HUES6 (cell line): Measurements from ENCODE around the gene CSDE1.

Experiments
- H3K27ac ChIP-seq: 2 replicates; pipeline ENCODE4 v1.7.0; 2013; ENCODE audit warnings: low read depth, mild to moderate bottlenecking, low read length, inconsistent platforms
- H3K27me3 ChIP-seq: 2 replicates; pipeline ENCODE4 v1.6.1; 2013; ENCODE audit warnings: low read length; ENCODE audit not compliant: control insufficient read depth, insufficient read depth
- H3K36me3 ChIP-seq: 2 replicates; pipeline ENCODE4 v1.6.1; 2013; ENCODE audit warnings: low read length; ENCODE audit not compliant: control insufficient read depth, insufficient read depth
- H3K4me1 ChIP-seq: 2 replicates; pipeline ENCODE4 v1.6.1; 2013; ENCODE audit warnings: low read length; ENCODE audit not compliant: control insufficient read depth, insufficient read depth
- H3K4me3 ChIP-seq: 2 replicates; pipeline ENCODE4 v1.5.1; 2013; ENCODE audit warnings: low read depth, low read length
- H3K9ac ChIP-seq: one replicate; pipeline ENCODE4 v1.6.1; 2013; ENCODE audit warnings: mild to moderate bottlenecking, low read length
- H3K9me3 ChIP-seq: 2 replicates; pipeline ENCODE4 v1.6.1; 2013; ENCODE audit warnings: low read depth, low read length; ENCODE audit not compliant: control insufficient read depth, insufficient read depth

CSDE1 gene

DNA sequence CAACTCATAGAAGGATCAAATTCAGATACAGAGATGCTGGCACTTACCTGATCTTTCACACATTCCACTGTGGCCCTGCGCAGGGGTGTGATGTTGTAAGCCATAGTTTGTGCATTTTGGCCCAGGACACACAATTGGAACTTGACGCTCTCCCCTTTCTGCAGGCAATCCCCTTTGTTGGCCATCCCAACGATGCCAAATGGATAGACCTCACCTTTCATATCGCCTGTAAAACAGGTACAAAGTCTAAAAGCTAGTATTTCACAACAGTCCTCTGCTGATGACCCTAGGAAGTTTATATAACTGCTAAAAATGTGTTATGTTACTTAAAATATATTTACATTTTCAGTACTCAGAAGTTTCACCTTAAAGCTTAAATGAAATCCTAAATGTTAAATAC is 37.3 kb downstream of the CSDE1 start:
- H3K9ac ChIP-seq: no peak overlapping the region
- peaks cover 87% of the 10 kb centered on the region for H3K36me3 ChIP-seq

DNA sequence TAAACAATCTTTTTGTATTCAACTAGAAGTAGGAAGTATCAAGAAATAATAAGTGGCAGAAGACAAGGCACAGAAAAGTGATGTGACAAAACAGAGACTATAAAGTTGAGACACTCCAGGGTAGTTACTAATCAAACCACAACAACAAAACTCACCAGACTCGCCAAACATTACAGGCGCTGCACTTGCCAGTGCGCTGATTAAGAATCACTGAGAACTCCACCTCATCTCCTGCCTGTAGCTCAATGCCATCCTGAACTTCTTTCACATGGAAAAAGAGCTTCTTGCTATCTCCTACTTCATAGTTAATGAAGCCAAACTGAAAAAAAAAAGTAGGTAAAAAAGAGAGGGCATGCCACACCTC is 38.4 kb downstream of the CSDE1 start:
- H3K36me3 ChIP-seq: peaks cover 78% of the 10 kb centered on the region
- H3K27me3 ChIP-seq: no peaks in the 10 kb centered on the region
- H3K27ac ChIP-seq: no peak overlapping the region
- H3K9me3 ChIP-seq: no peaks in the 10 kb centered on the region
- H3K4me1 ChIP-seq: peaks cover 9% of the 10 kb centered on the region; the same call in 1 of the 2 replicates
- H3K4me3 ChIP-seq: no peak overlapping the region
- no peak overlapping the region for H3K9ac ChIP-seq

More for the DNA sequence above, 37.3 kb downstream of the CSDE1 start:
- Histone ChIP-seq H3K9me3 (no peaks in the 10 kb centered on the region), H3K27me3 (no peaks in the 10 kb centered on the region), H3K27ac (no peak overlapping the region), H3K4me1 (peaks cover 6% of the 10 kb centered on the region; the same call in 1 of the 2 replicates), H3K4me3 (no peak overlapping the region)

DNA sequence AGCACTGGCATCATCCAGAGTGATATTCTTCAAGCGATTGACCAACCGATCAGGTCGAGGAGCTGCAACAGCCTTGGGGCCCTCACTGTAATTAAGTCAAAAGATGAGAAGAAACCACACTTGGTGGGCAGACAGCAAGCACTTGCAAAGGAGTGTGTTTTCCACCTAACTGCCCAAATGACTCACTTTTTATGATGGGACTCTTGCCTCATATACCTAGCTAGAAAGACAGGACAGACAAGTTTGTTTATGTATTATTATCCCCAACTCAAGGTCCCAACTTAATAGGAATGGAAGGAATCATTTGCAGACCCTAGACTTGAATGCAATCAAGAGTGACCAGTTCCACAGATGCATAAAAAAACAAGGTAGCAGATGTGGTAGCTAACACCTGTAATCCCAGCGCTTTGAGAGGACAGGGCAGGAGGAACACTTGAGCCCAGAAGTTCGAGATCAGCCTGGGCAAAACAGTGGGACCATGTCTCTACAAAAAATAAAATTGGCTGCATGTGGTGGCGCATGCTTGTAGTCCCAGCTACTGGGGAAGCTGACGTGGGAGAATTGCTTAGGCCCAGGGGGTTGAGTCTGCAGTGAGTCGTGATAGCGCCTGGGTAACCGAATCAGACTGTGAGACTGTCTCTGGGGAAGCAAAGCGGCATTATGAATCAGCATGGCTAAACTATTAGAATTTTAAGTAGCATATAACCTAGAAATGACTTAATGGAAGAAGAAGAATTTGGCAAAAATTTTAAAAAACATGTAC is 38.9 kb downstream of the CSDE1 start:
- H3K36me3 ChIP-seq: peaks cover 76% of the 10 kb centered on the region
- H3K9ac ChIP-seq: no peak overlapping the region
- no peaks in the 10 kb centered on the region for H3K27me3 ChIP-seq
- H3K4me1 ChIP-seq: peaks cover 9% of the 10 kb centered on the region; the same call in 1 of the 2 replicates
- no peak overlapping the region for H3K4me3 ChIP-seq
- no peak overlapping the region for H3K27ac ChIP-seq
- H3K9me3 ChIP-seq: no peaks in the 10 kb centered on the region

DNA sequence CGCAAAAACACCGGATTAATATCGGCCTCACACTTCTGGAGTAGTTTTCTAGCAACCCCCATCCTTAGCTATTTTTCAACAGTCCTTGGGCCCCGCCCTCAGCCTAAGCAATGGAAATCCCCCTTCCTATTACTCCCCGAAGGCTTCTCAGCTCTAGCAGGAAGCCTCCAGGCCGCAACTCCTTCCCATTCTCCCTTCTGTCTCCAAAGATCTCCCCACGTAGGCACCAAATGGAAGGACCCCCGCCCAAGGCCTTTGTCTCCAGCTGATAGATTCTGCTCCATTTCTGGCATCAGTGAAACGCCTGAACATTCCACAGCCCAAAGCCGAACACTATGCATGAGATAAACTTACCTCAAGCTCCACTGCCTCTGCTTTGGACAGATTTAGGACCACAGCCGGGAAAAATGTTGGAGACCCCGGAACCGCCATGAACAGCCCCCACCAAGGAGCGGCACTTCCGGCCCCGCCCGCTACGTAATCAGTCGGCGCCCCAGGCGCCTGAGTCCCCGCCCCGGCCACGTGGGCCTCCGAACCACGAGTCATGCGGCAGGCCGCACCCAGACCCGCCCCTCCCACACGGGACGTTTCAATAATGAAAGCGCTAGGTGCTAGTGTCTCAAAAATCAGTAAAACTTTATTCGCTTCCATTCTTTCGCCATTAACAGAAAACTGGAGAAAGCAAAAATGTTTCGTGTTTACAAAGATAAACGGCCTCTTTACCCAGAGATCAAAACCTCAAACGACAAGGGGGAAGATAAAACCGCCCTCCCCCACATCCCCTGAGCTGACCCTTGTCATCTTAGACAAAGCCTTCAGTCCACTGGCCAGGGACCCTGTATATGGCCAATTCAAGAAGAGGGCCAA is 41.2 kb downstream of the CSDE1 start, which contains the start of gene NRAS:
TSS of gene NRAS (minus strand) at position 468 of the 867 bp plus-strand sequence. CDS start 611 bp downstream, outside the sequence.
- H3K9ac ChIP-seq: peak within 1 kb of the TSS; percentile 100
- H3K9me3 ChIP-seq: no peaks in the 10 kb centered on the region
- peaks cover 76% of the 10 kb centered on the region for H3K36me3 ChIP-seq
- H3K27ac ChIP-seq: peak within 1 kb of the TSS; percentile 99
- H3K4me1 ChIP-seq: peaks cover 9% of the 10 kb centered on the region; the same call in 1 of the 2 replicates
- no peaks in the 10 kb centered on the region for H3K27me3 ChIP-seq
- peak within 1 kb of the TSS; percentile 100 for H3K4me3 ChIP-seq

DNA sequence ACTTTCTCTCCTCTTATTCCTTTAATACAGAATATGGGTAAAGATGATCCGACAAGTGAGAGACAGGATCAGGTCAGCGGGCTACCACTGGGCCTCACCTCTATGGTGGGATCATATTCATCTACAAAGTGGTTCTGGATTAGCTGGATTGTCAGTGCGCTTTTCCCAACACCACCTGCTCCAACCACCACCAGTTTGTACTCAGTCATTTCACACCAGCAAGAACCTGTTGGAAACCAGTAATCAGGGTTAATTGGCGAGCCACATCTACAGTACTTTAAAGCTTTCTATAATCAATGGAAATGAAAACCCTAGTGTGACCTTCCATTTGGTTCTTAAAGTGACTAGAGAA is 41.9 kb downstream of the CSDE1 start:
- peak overlapping the region; percentile 100 for H3K4me3 ChIP-seq
- peaks cover 76% of the 10 kb centered on the region for H3K36me3 ChIP-seq
- H3K4me1 ChIP-seq: peaks cover 9% of the 10 kb centered on the region; the same call in 1 of the 2 replicates
- H3K9ac ChIP-seq: peak overlapping the region; percentile 100
- peak overlapping the region; percentile 99 for H3K27ac ChIP-seq
- no peaks in the 10 kb centered on the region for H3K9me3 ChIP-seq
- no peaks in the 10 kb centered on the region for H3K27me3 ChIP-seq

DNA sequence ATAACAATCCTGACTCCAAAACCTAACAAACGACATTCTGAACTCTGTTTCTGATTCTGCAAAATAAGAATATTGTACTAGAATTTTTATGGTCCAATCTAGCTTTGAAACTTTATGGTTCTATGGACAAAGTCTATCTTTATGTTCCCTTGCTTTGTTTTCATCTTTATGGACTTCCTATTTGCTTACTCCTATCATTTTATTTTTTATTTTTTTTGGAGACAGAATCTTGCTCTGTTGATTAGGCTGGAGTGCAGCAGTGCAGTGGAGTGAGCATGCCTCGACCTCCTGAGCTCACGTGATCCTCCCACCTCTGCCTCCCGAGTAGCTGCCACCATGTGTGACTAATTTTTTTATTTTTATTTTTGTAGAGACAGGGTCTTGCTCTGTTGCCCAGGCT is 44.8 kb downstream of the CSDE1 start:
- Histone ChIP-seq H3K4me1 (peaks cover 9% of the 10 kb centered on the region; the same call in 1 of the 2 replicates), H3K4me3 (no peak overlapping the region), H3K27me3 (no peaks in the 10 kb centered on the region), H3K27ac (no peak overlapping the region), H3K36me3 (peaks cover 71% of the 10 kb centered on the region), H3K9ac (no peak overlapping the region), H3K9me3 (no peaks in the 10 kb centered on the region)

DNA sequence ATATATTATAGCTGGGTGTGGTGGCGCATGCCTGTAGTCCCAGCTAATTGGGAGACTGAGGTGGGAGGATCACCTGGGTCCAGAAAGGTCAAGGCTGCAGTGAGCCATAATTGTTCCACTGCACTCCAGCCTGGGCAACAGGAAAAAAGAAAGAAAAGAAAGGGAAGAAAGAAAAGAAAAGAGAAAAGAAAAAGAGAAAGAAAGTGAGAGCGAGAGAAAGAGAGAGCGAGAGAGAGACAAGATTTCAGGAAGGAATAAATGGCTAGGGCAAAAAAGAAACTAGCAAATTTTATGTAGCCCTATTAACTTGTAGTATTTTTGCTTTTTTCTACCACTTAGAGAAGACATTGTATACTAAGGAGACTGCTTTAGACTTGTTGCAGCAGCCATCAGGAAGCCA is 47.4 kb downstream of the CSDE1 start:
- Histone ChIP-seq H3K36me3 (peaks cover 77% of the 10 kb centered on the region), H3K27ac (no peak overlapping the region), H3K9me3 (no peaks in the 10 kb centered on the region), H3K4me3 (no peak overlapping the region), H3K9ac (no peak overlapping the region), H3K4me1 (peaks cover 1% of the 10 kb centered on the region; the same call in 1 of the 2 replicates), H3K27me3 (no peaks in the 10 kb centered on the region)

DNA sequence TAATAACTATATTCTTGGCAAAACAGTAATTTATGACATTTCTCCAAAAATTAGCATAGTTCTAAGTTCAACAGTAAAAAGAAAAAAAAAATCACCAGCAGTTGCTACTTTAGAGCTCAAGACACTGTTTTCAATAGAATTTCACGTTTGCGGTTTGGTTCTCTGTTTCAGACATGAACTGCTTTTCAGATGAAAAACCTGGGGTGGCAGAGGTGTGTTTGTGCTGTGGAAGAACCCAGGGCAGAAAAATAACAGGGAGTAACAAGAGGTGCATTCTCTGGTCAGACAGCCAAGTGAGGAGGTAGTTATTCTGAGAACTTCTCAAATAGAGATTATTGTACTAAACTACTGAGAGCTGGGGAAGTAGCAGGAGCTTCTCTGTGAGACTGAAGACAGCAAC is 50.2 kb downstream of the CSDE1 start:
- H3K4me1 ChIP-seq: no peaks in the 10 kb centered on the region
- H3K27ac ChIP-seq: no peak overlapping the region
- peaks cover 60% of the 10 kb centered on the region for H3K36me3 ChIP-seq
- H3K9me3 ChIP-seq: no peaks in the 10 kb centered on the region
- no peak overlapping the region for H3K9ac ChIP-seq
- H3K27me3 ChIP-seq: no peaks in the 10 kb centered on the region
- no peak overlapping the region for H3K4me3 ChIP-seq

DNA sequence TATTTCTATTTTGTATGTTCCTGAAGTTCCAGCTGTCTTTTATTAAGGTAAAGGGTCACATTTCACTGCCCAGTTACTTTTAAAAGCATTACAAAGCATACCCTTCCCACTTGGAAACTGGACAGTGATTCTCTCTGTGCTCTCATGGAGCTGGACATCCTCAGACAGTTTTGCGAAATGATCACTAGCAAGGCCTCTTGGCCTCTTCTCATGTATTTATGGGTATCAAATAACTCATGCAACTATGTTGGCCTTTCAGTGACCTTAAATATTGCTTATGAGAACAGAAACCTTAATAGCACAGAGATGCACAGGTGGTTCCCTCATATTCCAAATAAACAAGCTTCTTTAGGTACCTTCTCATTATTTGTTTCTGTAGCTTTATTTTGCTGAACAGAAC is 54.5 kb downstream of the CSDE1 start:
- no peak overlapping the region for H3K27ac ChIP-seq

DNA sequence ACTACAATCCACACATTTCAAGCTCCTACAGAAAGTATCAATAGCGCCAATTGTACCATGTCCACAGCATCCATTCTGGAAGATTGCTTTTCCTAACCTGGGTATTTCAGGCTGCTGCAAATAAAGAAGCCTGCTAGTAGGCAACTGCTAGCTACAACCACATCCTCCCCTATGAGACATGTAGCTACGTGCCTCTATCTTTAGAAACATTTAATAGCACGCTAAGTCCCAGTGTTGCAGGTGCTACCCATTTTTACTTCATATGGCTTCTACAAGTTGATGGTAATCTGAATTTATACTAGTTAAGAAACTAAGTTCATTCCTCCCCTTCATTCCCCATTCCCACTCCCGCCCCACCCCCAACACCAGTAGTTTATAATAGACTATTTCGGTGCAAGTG is 55.0 kb downstream of the CSDE1 start:
- Histone ChIP-seq H3K4me3 (no peak overlapping the region), H3K9me3 (no peaks in the 10 kb centered on the region), H3K36me3 (peaks cover 18% of the 10 kb centered on the region), H3K27ac (no peak overlapping the region), H3K9ac (no peak overlapping the region), H3K27me3 (no peaks in the 10 kb centered on the region), H3K4me1 (no peaks in the 10 kb centered on the region)

More for the DNA sequence above, 54.5 kb downstream of the CSDE1 start:
- Histone ChIP-seq H3K9me3 (no peaks in the 10 kb centered on the region), H3K4me3 (no peak overlapping the region), H3K36me3 (peaks cover 23% of the 10 kb centered on the region), H3K9ac (no peak overlapping the region), H3K27me3 (no peaks in the 10 kb centered on the region), H3K4me1 (no peaks in the 10 kb centered on the region)

DNA sequence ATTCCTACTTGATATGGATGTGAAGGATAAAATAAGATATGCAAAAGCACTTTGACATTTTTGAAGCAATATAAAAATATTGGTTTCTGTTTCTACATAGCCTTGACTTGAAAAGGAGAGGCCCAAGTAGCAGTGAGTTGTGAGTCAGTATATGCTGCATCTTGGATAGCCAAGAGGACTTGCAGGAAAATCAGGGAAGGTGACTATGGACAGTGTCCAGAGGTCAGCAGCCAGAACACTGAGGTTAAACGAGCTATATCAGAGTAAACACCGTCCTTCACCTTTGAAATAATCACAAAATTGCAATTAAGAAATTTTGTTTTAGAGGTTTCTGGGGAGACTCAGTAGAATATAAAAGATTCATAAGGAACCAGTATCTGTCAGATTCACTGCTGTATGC is 55.9 kb downstream of the CSDE1 start:
- Histone ChIP-seq H3K9ac (no peak overlapping the region), H3K9me3 (no peaks in the 10 kb centered on the region), H3K4me3 (no peak overlapping the region), H3K27ac (no peak overlapping the region), H3K36me3 (peaks cover 10% of the 10 kb centered on the region), H3K4me1 (no peaks in the 10 kb centered on the region), H3K27me3 (no peaks in the 10 kb centered on the region)
